Endodermal cell (in vitro differentiated cells): ENCODE results near the gene SBNO1. TPM values are rescaled to one million over a fixed set of nuclear protein-coding genes. Genes with fewer than 3 reads are reported as not detected.
"Not testable (repeated sequence)": the region's sequence is repeated elsewhere in the genome, so short reads cannot be mapped to it uniquely, and the experiment has no call there.

ENCODE experiments used
- DNase-seq: peaks from one replicate; pipeline ENCODE4 v3.0.0-alpha.2; 2017
- H3K27ac ChIP-seq: 2 replicates; pipeline ENCODE4 v1.5.1; 2013; ENCODE audit warnings: mild to moderate bottlenecking, low read depth, low read length, moderate library complexity
- H3K27me3 ChIP-seq: 2 replicates; pipeline ENCODE4 v1.6.1; 2013; ENCODE audit warnings: mild to moderate bottlenecking, low read length, moderate library complexity; ENCODE audit not compliant: insufficient read depth, control insufficient read depth, poor library complexity, severe bottlenecking
- H3K36me3 ChIP-seq: 2 replicates; pipeline ENCODE4 v1.7.0; 2013; ENCODE audit warnings: mild to moderate bottlenecking, low read length, moderate library complexity; ENCODE audit not compliant: control insufficient read depth, insufficient read depth
- H3K4me1 ChIP-seq: one replicate; pipeline ENCODE4 v1.7.0; 2013; ENCODE audit warnings: low read length; ENCODE audit not compliant: control insufficient read depth, insufficient read depth
- H3K4me3 ChIP-seq: 2 replicates; pipeline ENCODE4 v1.5.1; 2013; ENCODE audit warnings: mild to moderate bottlenecking, low read length, moderate library complexity
- H3K9ac ChIP-seq: 2 replicates; pipeline ENCODE4 v1.6.1; 2013; ENCODE audit warnings: mild to moderate bottlenecking, low read length, moderate library complexity; ENCODE audit not compliant: poor library complexity, severe bottlenecking; ENCODE audit errors: extremely low read depth
- H3K9me3 ChIP-seq: 2 replicates; pipeline ENCODE4 v1.6.1; 2013; ENCODE audit warnings: mild to moderate bottlenecking, low read length, moderate library complexity; ENCODE audit not compliant: control insufficient read depth
- H3K27ac Mint-ChIP-seq: 2 replicates; pipeline ENCODE4 v1.8.0; 2020; ENCODE audit warnings: mixed read lengths
- H3K27me3 Mint-ChIP-seq: 2 replicates; pipeline ENCODE4 v1.8.0; 2021; ENCODE audit warnings: mild to moderate bottlenecking, mixed read lengths; ENCODE audit not compliant: insufficient read depth
- H3K36me3 Mint-ChIP-seq: 2 replicates; pipeline ENCODE4 v1.8.0; 2020; ENCODE audit warnings: low read depth, mixed read lengths
- H3K4me1 Mint-ChIP-seq: 2 replicates; pipeline ENCODE4 v1.8.0; 2020; ENCODE audit warnings: mixed read lengths
- H3K4me3 Mint-ChIP-seq: 2 replicates; pipeline ENCODE4 v1.8.0; 2020; ENCODE audit warnings: mild to moderate bottlenecking, moderate library complexity, mixed read lengths
- H3K9me3 Mint-ChIP-seq: 2 replicates; pipeline ENCODE4 v1.8.0; 2020; ENCODE audit warnings: mild to moderate bottlenecking, mixed read lengths
- CTCF ChIP-seq: fragments of 200-600 bp; sonication (generic); conservative IDR thresholded peaks from 2 replicates; pipeline ENCODE4 v1.5.0; 2021; ENCODE audit warnings: antibody characterized with exemption, mild to moderate bottlenecking
- WGBS, 2 experiments: methylation state at CpG; one replicate each; pipeline versions ENCODE4 v1.1.5 to v1.1.7; 2013; ENCODE audit warnings: missing lambda C conversion rate in 2 of 2, mixed read lengths in 1 of 2; ENCODE audit not compliant: insufficient coverage in 1 of 2, insufficient read length in 1 of 2; 5-methylcytosine and 5-hydroxymethylcytosine counted together
- total RNA-seq, 2 donors: library from RNA; stranded (reverse); fragmentation: NEBNext Ultra II Directional in 1 of 2; extraction: Animal tissue kit (Norgen Biotek cat#: 25700) in 1 of 2; gene quantifications; 2 replicates in 1 of 2; 3 replicates in 1 of 2; pipeline ENCODE4 v1.2.1, GENCODE V29; 2021

Gene SBNO1
- total RNA-seq, 2 donors from 2014 or later, result 44.5 to 44.7 TPM

GRCh38 chr12:123407934-123408333, 43.3 kb upstream of the SBNO1 start:
- not testable (repeated sequence) for H3K9me3 Mint-ChIP-seq, H3K4me3 Mint-ChIP-seq, H3K9ac ChIP-seq, H3K9me3 ChIP-seq, H3K4me1 ChIP-seq, H3K27me3 ChIP-seq, H3K27ac Mint-ChIP-seq, H3K4me1 Mint-ChIP-seq, H3K27ac ChIP-seq, H3K27me3 Mint-ChIP-seq, H3K4me3 ChIP-seq
- WGBS, 2 experiments, result 88% methylated on average over 5 of the region's 15 CpGs; no CpG with 5 or more reads in 1 of the 2 experiments
- peaks cover 42% of the 10 kb centered on the region for H3K36me3 ChIP-seq
- DNase-seq, result peak; percentile 78
- peak; percentile 53 for TF ChIP-seq CTCF
- H3K36me3 Mint-ChIP-seq, result peaks cover 38% of the 10 kb centered on the region

GRCh38 chr12:123407269-123407668, 42.6 kb upstream of the SBNO1 start:
- not testable (repeated sequence) for H3K9me3 ChIP-seq, H3K4me1 ChIP-seq, H3K27me3 ChIP-seq, DNase-seq, H3K4me3 ChIP-seq, H3K27ac ChIP-seq, H3K4me3 Mint-ChIP-seq, H3K27ac Mint-ChIP-seq, H3K4me1 Mint-ChIP-seq, H3K27me3 Mint-ChIP-seq, H3K9me3 Mint-ChIP-seq, H3K9ac ChIP-seq
- peaks cover 47% of the 10 kb centered on the region for H3K36me3 ChIP-seq
- peaks cover 43% of the 10 kb centered on the region for H3K36me3 Mint-ChIP-seq
- WGBS, 2 experiments, result 90 to 96% methylated on average over 2 to 7 of the region's 15 CpGs

- Histone ChIP-seq H3K36me3 (peaks cover 53% of the 10 kb centered on the region), H3K9ac (no peak overlapping the region), H3K4me1 (no peaks in the 10 kb centered on the region), H3K27me3 (no peaks in the 10 kb centered on the region), H3K9me3 (no peaks in the 10 kb centered on the region), H3K27ac (no peak overlapping the region), H3K4me3 (no peak overlapping the region)
- H3K4me1 Mint-ChIP-seq, result no peaks in the 10 kb centered on the region
- peaks cover 54% of the 10 kb centered on the region for H3K36me3 Mint-ChIP-seq
- H3K27ac Mint-ChIP-seq, result no peak overlapping the region
- DNase-seq, result no peak
- no peak for TF ChIP-seq CTCF
- WGBS, 2 experiments, result 95 to 96% methylated on average over 9 of the region's 9 CpGs
- no peak overlapping the region for H3K4me3 Mint-ChIP-seq
- H3K27me3 Mint-ChIP-seq, result no peaks in the 10 kb centered on the region
- H3K9me3 Mint-ChIP-seq, result no peaks in the 10 kb centered on the region
Observed at GRCh38 chr12:123404581-123404980, 39.9 kb upstream of the SBNO1 start.
